ENCODE data around the gene KYAT1. TPM values are rescaled to one million over a fixed set of nuclear protein-coding genes. Genes with fewer than 3 reads are reported as not detected.

KYAT1 gene
- total RNA-seq, 1 experiment from 2014 or later: 34.1 TPM

DNA sequence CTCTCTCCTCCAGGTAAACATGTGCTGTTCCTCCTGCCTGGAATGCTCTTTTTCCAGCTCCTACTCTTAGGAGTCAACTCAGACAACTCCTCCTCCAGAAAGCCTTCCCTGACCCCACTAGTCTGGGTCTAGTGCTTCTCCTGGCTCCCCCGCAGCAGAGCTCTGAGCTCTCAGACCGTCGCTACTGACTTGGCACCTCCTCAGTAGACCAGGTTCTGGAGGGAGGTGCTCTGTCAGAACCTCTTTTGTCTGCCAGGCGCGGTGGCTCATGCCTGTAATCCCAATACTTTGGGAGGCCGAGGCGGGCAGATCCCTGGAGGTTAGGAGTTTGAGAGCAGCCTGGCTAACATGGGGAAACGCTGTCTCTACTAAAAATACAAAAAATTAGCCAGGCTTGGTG is 3.6 kb upstream of the KYAT1 start:
- Mint-ChIP-seq H3K27me3 (ENCODE audit: low read depth) (no peaks in the 10 kb centered on the region), H3K27ac (peak overlapping the region; percentile 97), H3K4me1 (peaks cover 61% of the 10 kb centered on the region), H3K4me3 (no peak overlapping the region), H3K9me3 (no peaks in the 10 kb centered on the region), H3K36me3 (peaks cover 20% of the 10 kb centered on the region)
- ATAC-seq (no peak), DNase-seq (ENCODE audit: low spot score) (no peak)
- CTCF ChIA-PET: no interaction called here
- POLR2A ChIA-PET: no interaction called here
- TF ChIP-seq GTF2I (CRISPR knock-in tag; conservative IDR thresholded peaks at IDR 0.05) (no peak), GABPB1 (CRISPR knock-in tag; IDR thresholded peaks at IDR 0.05) (no peak), JUN (CRISPR knock-in tag; IDR thresholded peaks at IDR 0.05) (no peak), EMX1 (CRISPR knock-in tag; IDR thresholded peaks at IDR 0.05) (no peak)
- TF ChIP-seq, protein P1, sequence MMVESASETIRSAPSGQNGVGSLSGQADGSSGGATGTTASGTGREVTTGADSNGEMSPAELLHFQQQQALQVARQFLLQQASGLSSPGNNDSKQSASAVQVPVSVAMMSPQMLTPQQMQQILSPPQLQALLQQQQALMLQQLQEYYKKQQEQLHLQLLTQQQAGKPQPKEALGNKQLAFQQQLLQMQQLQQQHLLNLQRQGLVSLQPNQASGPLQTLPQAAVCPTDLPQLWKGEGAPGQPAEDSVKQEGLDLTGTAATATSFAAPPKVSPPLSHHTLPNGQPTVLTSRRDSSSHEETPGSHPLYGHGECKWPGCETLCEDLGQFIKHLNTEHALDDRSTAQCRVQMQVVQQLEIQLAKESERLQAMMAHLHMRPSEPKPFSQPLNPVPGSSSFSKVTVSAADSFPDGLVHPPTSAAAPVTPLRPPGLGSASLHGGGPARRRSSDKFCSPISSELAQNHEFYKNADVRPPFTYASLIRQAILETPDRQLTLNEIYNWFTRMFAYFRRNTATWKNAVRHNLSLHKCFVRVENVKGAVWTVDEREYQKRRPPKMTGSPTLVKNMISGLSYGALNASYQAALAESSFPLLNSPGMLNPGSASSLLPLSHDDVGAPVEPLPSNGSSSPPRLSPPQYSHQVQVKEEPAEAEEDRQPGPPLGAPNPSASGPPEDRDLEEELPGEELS (CRISPR knock-in tag; IDR thresholded peaks at IDR 0.05): no peak

DNA sequence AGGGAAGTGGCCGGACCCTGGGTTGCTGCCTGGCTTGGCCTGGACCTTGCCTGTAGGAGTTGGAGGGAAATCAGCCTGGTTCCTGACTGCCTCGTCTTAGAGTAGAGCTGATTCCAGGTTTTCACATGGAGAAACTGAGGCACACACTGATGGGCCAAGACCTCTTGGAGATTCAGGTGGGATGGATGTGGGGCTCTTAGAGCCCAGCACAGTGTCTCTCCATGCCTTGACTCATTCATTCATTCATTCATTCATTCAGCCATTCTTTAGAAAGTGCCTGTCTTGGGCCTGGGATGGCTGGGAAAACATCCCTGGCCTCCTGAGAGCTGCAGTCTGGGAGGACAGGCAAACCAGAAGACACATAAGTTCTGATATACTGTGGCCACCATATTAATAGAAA is 2.4 kb upstream of the KYAT1 start:
- ChIA-PET POLR2A (no interaction called here), CTCF (no interaction called here)

DNA sequence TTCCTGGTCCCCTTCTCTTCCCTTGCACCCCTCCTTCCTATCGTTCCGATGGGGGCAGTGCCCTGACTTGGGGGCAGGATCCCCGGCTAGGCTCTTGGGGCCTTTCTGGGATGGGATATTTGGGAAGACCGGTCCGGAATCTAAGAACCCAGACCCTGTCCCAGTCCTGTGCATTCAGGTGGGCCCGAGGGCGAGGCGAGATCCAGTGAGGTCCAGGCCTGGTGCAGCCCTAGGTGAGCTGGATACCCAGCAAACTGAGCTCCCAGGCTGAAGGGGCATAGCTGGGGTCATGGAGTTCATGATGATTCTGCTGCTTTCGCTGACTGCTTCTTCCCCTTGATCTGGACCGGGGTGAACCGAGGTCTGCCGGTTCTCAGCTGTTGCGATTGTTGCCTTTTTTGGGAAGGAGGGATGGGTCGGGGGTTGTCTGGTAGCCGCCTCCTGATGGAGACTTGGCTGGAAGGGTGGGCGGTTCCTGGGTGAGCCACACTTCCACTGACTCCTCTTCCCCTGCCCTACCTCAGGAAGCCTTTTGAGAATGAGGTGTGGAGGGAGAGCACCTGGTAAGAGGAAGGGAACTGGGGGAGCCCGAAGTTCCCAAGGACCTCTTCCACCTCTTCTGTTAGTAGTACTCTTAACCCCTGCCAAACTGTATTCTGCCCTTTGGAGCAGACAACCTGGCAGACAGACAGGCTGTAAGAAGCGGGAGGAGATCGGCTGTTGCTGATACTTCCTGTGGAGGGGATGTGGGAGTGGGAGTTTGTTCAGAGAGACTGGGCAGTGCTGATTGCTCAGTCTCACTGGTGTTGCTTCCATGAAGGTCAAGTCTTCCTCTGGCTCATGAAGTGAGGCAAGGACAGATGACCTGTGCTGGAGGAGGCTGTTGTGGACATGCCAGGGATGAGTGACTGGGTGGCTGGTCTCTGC is 1.2 kb upstream of the KYAT1 start:
- peaks cover 18% of the 10 kb centered on the region for H3K36me3 Mint-ChIP-seq
- H3K9me3 Mint-ChIP-seq: no peaks in the 10 kb centered on the region
- ChIA-PET CTCF (interaction anchor here (1.3 to 1.8 kb wide), 2 partner anchors 18 to 45 kb away, joined by 3 to 8 read pairs; no protein-coding TSS in a partner anchor), POLR2A (no interaction called here)
- DNase-seq (ENCODE audit: low spot score) (no peak), ATAC-seq (no peak)
- H3K27ac Mint-ChIP-seq: peak overlapping the region; percentile 92
- H3K4me1 Mint-ChIP-seq: peaks cover 57% of the 10 kb centered on the region
- H3K4me3 Mint-ChIP-seq: peak overlapping the region; percentile 93
- no peaks in the 10 kb centered on the region for H3K27me3 Mint-ChIP-seq (ENCODE audit: low read depth)
- TF ChIP-seq, protein P2, sequence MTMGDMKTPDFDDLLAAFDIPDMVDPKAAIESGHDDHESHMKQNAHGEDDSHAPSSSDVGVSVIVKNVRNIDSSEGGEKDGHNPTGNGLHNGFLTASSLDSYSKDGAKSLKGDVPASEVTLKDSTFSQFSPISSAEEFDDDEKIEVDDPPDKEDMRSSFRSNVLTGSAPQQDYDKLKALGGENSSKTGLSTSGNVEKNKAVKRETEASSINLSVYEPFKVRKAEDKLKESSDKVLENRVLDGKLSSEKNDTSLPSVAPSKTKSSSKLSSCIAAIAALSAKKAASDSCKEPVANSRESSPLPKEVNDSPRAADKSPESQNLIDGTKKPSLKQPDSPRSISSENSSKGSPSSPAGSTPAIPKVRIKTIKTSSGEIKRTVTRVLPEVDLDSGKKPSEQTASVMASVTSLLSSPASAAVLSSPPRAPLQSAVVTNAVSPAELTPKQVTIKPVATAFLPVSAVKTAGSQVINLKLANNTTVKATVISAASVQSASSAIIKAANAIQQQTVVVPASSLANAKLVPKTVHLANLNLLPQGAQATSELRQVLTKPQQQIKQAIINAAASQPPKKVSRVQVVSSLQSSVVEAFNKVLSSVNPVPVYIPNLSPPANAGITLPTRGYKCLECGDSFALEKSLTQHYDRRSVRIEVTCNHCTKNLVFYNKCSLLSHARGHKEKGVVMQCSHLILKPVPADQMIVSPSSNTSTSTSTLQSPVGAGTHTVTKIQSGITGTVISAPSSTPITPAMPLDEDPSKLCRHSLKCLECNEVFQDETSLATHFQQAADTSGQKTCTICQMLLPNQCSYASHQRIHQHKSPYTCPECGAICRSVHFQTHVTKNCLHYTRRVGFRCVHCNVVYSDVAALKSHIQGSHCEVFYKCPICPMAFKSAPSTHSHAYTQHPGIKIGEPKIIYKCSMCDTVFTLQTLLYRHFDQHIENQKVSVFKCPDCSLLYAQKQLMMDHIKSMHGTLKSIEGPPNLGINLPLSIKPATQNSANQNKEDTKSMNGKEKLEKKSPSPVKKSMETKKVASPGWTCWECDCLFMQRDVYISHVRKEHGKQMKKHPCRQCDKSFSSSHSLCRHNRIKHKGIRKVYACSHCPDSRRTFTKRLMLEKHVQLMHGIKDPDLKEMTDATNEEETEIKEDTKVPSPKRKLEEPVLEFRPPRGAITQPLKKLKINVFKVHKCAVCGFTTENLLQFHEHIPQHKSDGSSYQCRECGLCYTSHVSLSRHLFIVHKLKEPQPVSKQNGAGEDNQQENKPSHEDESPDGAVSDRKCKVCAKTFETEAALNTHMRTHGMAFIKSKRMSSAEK (CRISPR knock-in tag; IDR thresholded peaks at IDR 0.05; ENCODE audit: borderline replicate concordance): no peak
- TF ChIP-seq ESRRA (CRISPR knock-in tag; IDR thresholded peaks at IDR 0.05; ENCODE audit: borderline replicate concordance): no peak
- TF ChIP-seq, protein P3, sequence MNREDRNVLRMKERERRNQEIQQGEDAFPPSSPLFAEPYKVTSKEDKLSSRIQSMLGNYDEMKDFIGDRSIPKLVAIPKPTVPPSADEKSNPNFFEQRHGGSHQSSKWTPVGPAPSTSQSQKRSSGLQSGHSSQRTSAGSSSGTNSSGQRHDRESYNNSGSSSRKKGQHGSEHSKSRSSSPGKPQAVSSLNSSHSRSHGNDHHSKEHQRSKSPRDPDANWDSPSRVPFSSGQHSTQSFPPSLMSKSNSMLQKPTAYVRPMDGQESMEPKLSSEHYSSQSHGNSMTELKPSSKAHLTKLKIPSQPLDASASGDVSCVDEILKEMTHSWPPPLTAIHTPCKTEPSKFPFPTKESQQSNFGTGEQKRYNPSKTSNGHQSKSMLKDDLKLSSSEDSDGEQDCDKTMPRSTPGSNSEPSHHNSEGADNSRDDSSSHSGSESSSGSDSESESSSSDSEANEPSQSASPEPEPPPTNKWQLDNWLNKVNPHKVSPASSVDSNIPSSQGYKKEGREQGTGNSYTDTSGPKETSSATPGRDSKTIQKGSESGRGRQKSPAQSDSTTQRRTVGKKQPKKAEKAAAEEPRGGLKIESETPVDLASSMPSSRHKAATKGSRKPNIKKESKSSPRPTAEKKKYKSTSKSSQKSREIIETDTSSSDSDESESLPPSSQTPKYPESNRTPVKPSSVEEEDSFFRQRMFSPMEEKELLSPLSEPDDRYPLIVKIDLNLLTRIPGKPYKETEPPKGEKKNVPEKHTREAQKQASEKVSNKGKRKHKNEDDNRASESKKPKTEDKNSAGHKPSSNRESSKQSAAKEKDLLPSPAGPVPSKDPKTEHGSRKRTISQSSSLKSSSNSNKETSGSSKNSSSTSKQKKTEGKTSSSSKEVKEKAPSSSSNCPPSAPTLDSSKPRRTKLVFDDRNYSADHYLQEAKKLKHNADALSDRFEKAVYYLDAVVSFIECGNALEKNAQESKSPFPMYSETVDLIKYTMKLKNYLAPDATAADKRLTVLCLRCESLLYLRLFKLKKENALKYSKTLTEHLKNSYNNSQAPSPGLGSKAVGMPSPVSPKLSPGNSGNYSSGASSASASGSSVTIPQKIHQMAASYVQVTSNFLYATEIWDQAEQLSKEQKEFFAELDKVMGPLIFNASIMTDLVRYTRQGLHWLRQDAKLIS (CRISPR knock-in tag; IDR thresholded peaks at IDR 0.05; ENCODE audit: borderline replicate concordance): no peak
- 0 out of 2 replicates have a peak, but pooled peaks have one; percentile 20 for TF ChIP-seq FOXP1 (CRISPR knock-in tag; IDR thresholded peaks at IDR 0.05; ENCODE audit: borderline replicate concordance)
- TF ChIP-seq, protein P4, sequence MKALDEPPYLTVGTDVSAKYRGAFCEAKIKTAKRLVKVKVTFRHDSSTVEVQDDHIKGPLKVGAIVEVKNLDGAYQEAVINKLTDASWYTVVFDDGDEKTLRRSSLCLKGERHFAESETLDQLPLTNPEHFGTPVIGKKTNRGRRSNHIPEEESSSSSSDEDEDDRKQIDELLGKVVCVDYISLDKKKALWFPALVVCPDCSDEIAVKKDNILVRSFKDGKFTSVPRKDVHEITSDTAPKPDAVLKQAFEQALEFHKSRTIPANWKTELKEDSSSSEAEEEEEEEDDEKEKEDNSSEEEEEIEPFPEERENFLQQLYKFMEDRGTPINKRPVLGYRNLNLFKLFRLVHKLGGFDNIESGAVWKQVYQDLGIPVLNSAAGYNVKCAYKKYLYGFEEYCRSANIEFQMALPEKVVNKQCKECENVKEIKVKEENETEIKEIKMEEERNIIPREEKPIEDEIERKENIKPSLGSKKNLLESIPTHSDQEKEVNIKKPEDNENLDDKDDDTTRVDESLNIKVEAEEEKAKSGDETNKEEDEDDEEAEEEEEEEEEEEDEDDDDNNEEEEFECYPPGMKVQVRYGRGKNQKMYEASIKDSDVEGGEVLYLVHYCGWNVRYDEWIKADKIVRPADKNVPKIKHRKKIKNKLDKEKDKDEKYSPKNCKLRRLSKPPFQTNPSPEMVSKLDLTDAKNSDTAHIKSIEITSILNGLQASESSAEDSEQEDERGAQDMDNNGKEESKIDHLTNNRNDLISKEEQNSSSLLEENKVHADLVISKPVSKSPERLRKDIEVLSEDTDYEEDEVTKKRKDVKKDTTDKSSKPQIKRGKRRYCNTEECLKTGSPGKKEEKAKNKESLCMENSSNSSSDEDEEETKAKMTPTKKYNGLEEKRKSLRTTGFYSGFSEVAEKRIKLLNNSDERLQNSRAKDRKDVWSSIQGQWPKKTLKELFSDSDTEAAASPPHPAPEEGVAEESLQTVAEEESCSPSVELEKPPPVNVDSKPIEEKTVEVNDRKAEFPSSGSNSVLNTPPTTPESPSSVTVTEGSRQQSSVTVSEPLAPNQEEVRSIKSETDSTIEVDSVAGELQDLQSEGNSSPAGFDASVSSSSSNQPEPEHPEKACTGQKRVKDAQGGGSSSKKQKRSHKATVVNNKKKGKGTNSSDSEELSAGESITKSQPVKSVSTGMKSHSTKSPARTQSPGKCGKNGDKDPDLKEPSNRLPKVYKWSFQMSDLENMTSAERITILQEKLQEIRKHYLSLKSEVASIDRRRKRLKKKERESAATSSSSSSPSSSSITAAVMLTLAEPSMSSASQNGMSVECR (CRISPR knock-in tag; IDR thresholded peaks at IDR 0.05; ENCODE audit: borderline replicate concordance): no peak
- 0 out of 2 replicates have a peak, but pooled peaks have one; percentile 24 for TF ChIP-seq SMAD4 (CRISPR knock-in tag; IDR thresholded peaks at IDR 0.05)
- TF ChIP-seq NR1H2 (CRISPR knock-in tag; IDR thresholded peaks at IDR 0.05): no peak
- no peak for TF ChIP-seq OVOL2 (CRISPR knock-in tag; IDR thresholded peaks at IDR 0.05; ENCODE audit: borderline replicate concordance)
- no peak for TF ChIP-seq ZBTB21 (CRISPR knock-in tag; IDR thresholded peaks at IDR 0.05; ENCODE audit: borderline replicate concordance)

More for the DNA sequence above, 2.4 kb upstream of the KYAT1 start:
- H3K27ac Mint-ChIP-seq: peak overlapping the region; percentile 69
- H3K27me3 Mint-ChIP-seq (ENCODE audit: low read depth): no peaks in the 10 kb centered on the region
- ATAC-seq: no peak
- H3K4me1 Mint-ChIP-seq: peaks cover 70% of the 10 kb centered on the region
- peak overlapping the region; percentile 93 for H3K4me3 Mint-ChIP-seq
- H3K9me3 Mint-ChIP-seq: no peaks in the 10 kb centered on the region
- H3K36me3 Mint-ChIP-seq: peaks cover 20% of the 10 kb centered on the region
- TF ChIP-seq ZNF232 (CRISPR knock-in tag; IDR thresholded peaks at IDR 0.05): no peak
- TF ChIP-seq TEAD4 (CRISPR knock-in tag; IDR thresholded peaks at IDR 0.05): no peak
- TF ChIP-seq KAT7 (CRISPR knock-in tag; IDR thresholded peaks at IDR 0.05; ENCODE audit: borderline replicate concordance): no peak
- TF ChIP-seq ZNF263 (CRISPR knock-in tag; IDR thresholded peaks at IDR 0.05; ENCODE audit: low read depth): no peak
- no peak for TF ChIP-seq CBFB (CRISPR knock-in tag; IDR thresholded peaks at IDR 0.05; ENCODE audit: low read depth)
- DNase-seq (ENCODE audit: low spot score): no peak
